GM12878 (cell line): Measurements from ENCODE around the gene ZWILCH.

Experiments
- CTCF ChIP-seq, 3 experiments: IDR thresholded peaks in 2 of 3; conservative IDR thresholded peaks in 1 of 3; 2 replicates each; pipeline ENCODE4 v1.5.1; 2011; ENCODE audit warnings: low read depth in 3 of 3, low read length in 3 of 3, mild to moderate bottlenecking in 3 of 3, control low read depth in 2 of 3, moderate library complexity in 2 of 3, inconsistent platforms in 1 of 3, mixed read lengths in 1 of 3; ENCODE audit not compliant: control insufficient read depth in 2 of 3, insufficient read depth in 1 of 3; ENCODE audit errors: extremely low read depth in 1 of 3
- FOXK2 ChIP-seq: fragments of 450-650 bp; IDR thresholded peaks from 2 replicates; pipeline ENCODE4 v1.6.1; 2017; ENCODE audit warnings: mild to moderate bottlenecking, moderate library complexity
- MYC ChIP-seq: IDR thresholded peaks from 2 replicates; pipeline ENCODE4 v1.6.1; 2011; ENCODE audit warnings: mild to moderate bottlenecking, low read length, moderate library complexity, inconsistent platforms; ENCODE audit not compliant: insufficient read depth, insufficient replicate concordance, insufficient read length, severe bottlenecking
- POLR2AphosphoS2 ChIP-seq: IDR thresholded peaks from 2 replicates; pipeline ENCODE4 v1.6.1; 2011; ENCODE audit warnings: low read depth, mild to moderate bottlenecking, low read length, improper control_type of control experiment, moderate library complexity
- RFX5 ChIP-seq: IDR thresholded peaks from 2 replicates; pipeline ENCODE4 v1.6.1; 2011; ENCODE audit warnings: low read depth, low read length, improper control_type of control experiment

GRCh38 chr15:66580643-66581042 is 75.5 kb downstream of the ZWILCH start:
- no peak for TF ChIP-seq MYC
- no peak for TF ChIP-seq RFX5
- no peak for TF ChIP-seq FOXK2
- TF ChIP-seq CTCF (IDR thresholded peaks at IDR 0.05 in 2 of 3, conservative IDR thresholded peaks at IDR 0.05 in 1 of 3; ENCODE audit: control insufficient read depth in 2 of 3, extremely low read depth in 1 of 3, insufficient read depth in 1 of 3, low read depth in 3 of 3, low read length in 3 of 3): no peak
- no peak for TF ChIP-seq POLR2AphosphoS2
